Kasumi-1 (cell line): Measurements from ENCODE around the gene PRDX3.

Experiments
- DNase-seq, 2 experiments: peaks; one replicate each; lab custom pipeline; 2025; lab: John Stamatoyannopoulos, UW

PRDX3 gene

GRCh38 chr10:119131512-119132240 is 46.9 kb downstream of the PRDX3 start:
- peak; percentile 98 to 99 for DNase-seq

DNA sequence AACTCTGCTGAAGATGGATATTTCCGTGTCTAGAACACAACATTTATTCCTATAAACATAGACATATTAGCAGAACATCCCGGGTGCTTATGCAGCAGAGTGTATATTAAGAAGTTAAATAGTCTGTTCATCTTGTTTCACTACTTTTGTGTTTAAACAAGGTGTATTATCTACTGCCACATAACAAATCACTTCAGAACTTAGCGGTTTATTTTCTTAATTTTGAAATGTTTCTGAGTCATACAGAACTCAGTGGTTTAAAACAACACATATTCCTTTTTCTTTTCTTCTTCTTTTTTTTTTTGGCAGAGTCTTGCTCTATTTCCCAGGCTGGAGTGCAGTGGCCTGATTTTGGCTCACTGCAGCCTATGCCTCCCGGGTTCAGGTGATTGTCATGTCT is 48.9 kb downstream of the PRDX3 start:
- no peak for DNase-seq

DNA sequence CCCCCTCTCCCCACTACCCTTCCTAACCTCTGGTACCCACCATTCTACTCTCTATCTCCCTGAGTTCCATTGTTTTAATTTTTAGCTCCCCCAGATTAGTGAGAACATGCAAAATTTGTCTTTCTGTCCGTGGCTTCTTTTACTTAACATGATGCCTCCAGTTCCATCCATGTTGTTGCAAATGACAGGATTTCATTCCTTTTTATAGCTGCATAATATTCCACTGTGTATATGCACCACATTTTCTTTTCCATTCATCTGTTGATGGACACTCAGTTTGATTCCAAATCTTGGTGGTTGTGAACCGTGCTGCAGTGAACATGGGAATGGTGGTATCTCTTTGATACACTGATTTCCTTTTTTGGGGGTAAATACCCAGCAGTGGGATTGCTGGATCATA is 52.7 kb downstream of the PRDX3 start:
- DNase-seq = no peak

GRCh38 chr10:119120875-119121274 is 57.7 kb downstream of the PRDX3 start:
- DNase-seq = no peak

DNA sequence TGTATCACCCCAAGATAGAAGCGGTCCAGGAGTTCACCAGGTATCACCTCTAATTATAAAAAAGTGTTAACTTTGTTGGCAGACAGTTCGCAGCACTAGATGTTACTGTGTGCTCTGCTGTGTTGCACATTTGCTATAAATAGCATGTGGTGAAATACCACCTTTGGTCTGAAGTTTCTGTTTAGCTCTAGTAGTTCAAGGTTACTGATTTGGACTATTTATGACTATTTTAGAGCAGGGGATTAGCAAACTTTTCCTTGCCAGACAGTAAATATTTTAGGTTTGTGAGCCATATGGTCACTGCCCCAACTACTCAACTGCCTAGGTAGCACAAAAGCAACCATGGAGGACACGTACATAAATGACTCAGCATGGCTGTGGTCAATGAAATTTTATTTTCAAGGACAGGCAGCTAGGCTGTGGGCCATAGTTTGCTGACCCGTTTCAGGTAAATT is 58.2 kb downstream of the PRDX3 start:
- no peak for DNase-seq

DNA sequence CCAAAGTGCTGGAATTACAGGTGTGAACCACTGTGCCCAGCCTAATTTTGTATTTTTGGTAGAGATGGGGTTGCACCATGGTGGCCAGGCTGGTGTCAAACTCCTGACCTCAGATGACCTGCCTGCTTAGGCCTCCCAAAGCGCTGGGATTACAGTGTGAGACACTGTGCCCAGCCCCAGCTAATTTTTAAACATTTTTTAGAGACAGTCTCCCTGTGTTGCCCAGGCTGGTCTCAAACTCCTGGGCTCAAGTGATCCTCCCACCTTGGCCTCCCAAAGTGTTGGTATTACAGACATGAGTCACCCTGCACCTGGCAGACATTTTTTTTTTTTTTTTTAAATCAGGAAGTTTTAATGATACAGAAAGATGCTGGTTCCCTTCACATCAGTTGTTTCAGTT is 59.2 kb downstream of the PRDX3 start:
- DNase-seq = no peak

- DNase-seq = no peak
Observed at GRCh38 chr10:119118231-119118630, 60.4 kb downstream of the PRDX3 start.
